ENCODE measurements around the gene MRPL36.

The MRPL36 gene

GRCh38 chr5:1763548-1763911 is 36.1 kb downstream of the MRPL36 start:
- DNase-seq: peak; percentile 67

GRCh38 chr5:1762883-1763547 is 36.6 kb downstream of the MRPL36 start:
- no peak for DNase-seq

- no peak for DNase-seq
Observed at GRCh38 chr5:1762121-1762882, 37.3 kb downstream of the MRPL36 start.

GRCh38 chr5:1761453-1761755 is 38.2 kb downstream of the MRPL36 start:
- DNase-seq: no peak

GRCh38 chr5:1760656-1761452 is 38.8 kb downstream of the MRPL36 start:
- DNase-seq: no peak

- DNase-seq: no peak
Observed at GRCh38 chr5:1760231-1760630, 39.4 kb downstream of the MRPL36 start.

GRCh38 chr5:1759378-1759970 is 40.2 kb downstream of the MRPL36 start:
- no peak for DNase-seq

- DNase-seq: no peak
Observed at GRCh38 chr5:1758574-1758973, 41.1 kb downstream of the MRPL36 start.

- no peak for DNase-seq
Observed at GRCh38 chr5:1757511-1757910, 42.1 kb downstream of the MRPL36 start.

GRCh38 chr5:1756481-1756880 is 43.2 kb downstream of the MRPL36 start:
- no peak for DNase-seq

- no peak for DNase-seq
Observed at GRCh38 chr5:1755321-1755949, 44.2 kb downstream of the MRPL36 start.

- DNase-seq: no peak
Observed at GRCh38 chr5:1754531-1755220, 45.0 kb downstream of the MRPL36 start.

GRCh38 chr5:1753490-1753889 is 46.1 kb downstream of the MRPL36 start:
- no peak for DNase-seq

GRCh38 chr5:1752881-1753280 is 46.8 kb downstream of the MRPL36 start:
- no peak for DNase-seq

- DNase-seq: no peak
Observed at GRCh38 chr5:1751864-1752822, 47.5 kb downstream of the MRPL36 start.

- DNase-seq: no peak
Observed at GRCh38 chr5:1751026-1751863, 48.4 kb downstream of the MRPL36 start.

- DNase-seq: no peak
Observed at GRCh38 chr5:1750469-1750868, 49.2 kb downstream of the MRPL36 start.

GRCh38 chr5:1749346-1750124 is 50.1 kb downstream of the MRPL36 start:
- DNase-seq: no peak

- DNase-seq: no peak
Observed at GRCh38 chr5:1748845-1749244, 50.8 kb downstream of the MRPL36 start.
